ENCODE results near the gene TMEM190. TPM values are rescaled to one million over a fixed set of nuclear protein-coding genes. Genes with fewer than 3 reads are reported as not detected.

Gene TMEM190
- total and polyA plus RNA-seq, 9 of the 15 experiments (the other 6 are each of a cell fraction or from before 2014, with no cell fraction given): not detected

GRCh38 chr19:55383279-55384130, 6.9 kb downstream of the TMEM190 start (continued):
- TF ChIP-seq, protein P1, sequence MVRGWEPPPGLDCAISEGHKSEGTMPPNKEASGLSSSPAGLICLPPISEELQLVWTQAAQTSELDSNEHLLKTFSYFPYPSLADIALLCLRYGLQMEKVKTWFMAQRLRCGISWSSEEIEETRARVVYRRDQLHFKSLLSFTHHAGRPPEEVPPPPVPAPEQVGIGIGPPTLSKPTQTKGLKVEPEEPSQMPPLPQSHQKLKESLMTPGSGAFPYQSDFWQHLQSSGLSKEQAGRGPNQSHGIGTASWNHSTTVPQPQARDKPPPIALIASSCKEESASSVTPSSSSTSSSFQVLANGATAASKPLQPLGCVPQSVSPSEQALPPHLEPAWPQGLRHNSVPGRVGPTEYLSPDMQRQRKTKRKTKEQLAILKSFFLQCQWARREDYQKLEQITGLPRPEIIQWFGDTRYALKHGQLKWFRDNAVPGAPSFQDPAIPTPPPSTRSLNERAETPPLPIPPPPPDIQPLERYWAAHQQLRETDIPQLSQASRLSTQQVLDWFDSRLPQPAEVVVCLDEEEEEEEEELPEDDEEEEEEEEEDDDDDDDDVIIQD (CRISPR knock-in tag; IDR thresholded peaks at IDR 0.05): no peak
- no peak for TF ChIP-seq FOXA3 (CRISPR knock-in tag; conservative IDR thresholded peaks at IDR 0.05 in 1 of 2, IDR thresholded peaks at IDR 0.05 in 1 of 2)
- TF ChIP-seq NR2C2 (CRISPR knock-in tag; IDR thresholded peaks at IDR 0.05): 0 out of 2 replicates have a peak, but pooled peaks have one; percentile 45
- TF ChIP-seq NR2C2 (tag; IDR thresholded peaks at IDR 0.05): no peak
- TF ChIP-seq TAF7 (tag; IDR thresholded peaks at IDR 0.05): no peak
- TF ChIP-seq ETV5 (CRISPR knock-in tag; IDR thresholded peaks at IDR 0.05; ENCODE audit: low read depth): no peak
- no peak for TF ChIP-seq TAF15 (IDR thresholded peaks at IDR 0.05; ENCODE audit: low read depth, low read length)
- TF ChIP-seq KDM1A (IDR thresholded peaks at IDR 0.05): no peak
- TF ChIP-seq, protein P2, sequence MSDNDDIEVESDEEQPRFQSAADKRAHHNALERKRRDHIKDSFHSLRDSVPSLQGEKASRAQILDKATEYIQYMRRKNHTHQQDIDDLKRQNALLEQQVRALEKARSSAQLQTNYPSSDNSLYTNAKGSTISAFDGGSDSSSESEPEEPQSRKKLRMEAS (CRISPR knock-in tag; IDR thresholded peaks at IDR 0.05): peak; percentile 9; the same call in 1 of the 2 replicates
- TF ChIP-seq ZNF239 (CRISPR knock-in tag; IDR thresholded peaks at IDR 0.05): no peak
- TF ChIP-seq HOXB6 (CRISPR knock-in tag; IDR thresholded peaks at IDR 0.05; ENCODE audit: borderline replicate concordance): no peak
- TF ChIP-seq, protein P3, sequence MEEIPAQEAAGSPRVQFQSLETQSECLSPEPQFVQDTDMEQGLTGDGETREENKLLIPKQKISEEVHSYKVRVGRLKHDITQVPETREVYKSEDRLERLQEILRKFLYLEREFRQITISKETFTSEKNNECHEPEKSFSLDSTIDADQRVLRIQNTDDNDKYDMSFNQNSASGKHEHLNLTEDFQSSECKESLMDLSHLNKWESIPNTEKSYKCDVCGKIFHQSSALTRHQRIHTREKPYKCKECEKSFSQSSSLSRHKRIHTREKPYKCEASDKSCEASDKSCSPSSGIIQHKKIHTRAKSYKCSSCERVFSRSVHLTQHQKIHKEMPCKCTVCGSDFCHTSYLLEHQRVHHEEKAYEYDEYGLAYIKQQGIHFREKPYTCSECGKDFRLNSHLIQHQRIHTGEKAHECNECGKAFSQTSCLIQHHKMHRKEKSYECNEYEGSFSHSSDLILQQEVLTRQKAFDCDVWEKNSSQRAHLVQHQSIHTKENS (CRISPR knock-in tag; IDR thresholded peaks at IDR 0.05): no peak
- TF ChIP-seq TBL1XR1 (IDR thresholded peaks at IDR 0.05; ENCODE audit: low read length in 2 of 2): no peak
- no peak for TF ChIP-seq ZNF232 (CRISPR knock-in tag; IDR thresholded peaks at IDR 0.05)
- no peak for TF ChIP-seq KLF10 (CRISPR knock-in tag; IDR thresholded peaks at IDR 0.05)

Data from K562 (cell line).